Right atrium auricular region (tissue), 2 donors: ENCODE measurements around the gene VIL1. TPM values are rescaled to one million over a fixed set of nuclear protein-coding genes. Genes with fewer than 3 reads are reported as not detected.
A peak's percentile ranks its signal among the peaks of the same experiment; 100 is the strongest.

Source experiments
- DNase-seq: peaks from one replicate; pipeline ENCODE4 v3.0.0-alpha.2; 2019; ENCODE audit warnings: low spot score
- H3K27ac ChIP-seq, 2 donors: fragments of 200-600 bp; sonication (generic); 1 replicate in 1 of 2; 2 replicates in 1 of 2; pipeline ENCODE4 v1.5.1; 2016 to 2019
- H3K27me3 ChIP-seq, 2 donors: fragments of 200-600 bp; sonication (generic); one replicate each; pipeline versions ENCODE4 v1.5.1 to v1.6.0; 2017 to 2019
- H3K36me3 ChIP-seq: fragments of 200-600 bp; sonication (generic); one replicate; pipeline ENCODE4 v1.5.1; 2016
- H3K4me1 ChIP-seq, 2 donors: fragments of 200-600 bp; sonication (generic); one replicate each; pipeline versions ENCODE4 v1.5.1 to v1.6.0; 2017 to 2019
- H3K4me3 ChIP-seq, 2 donors: fragments of 200-600 bp; sonication (generic); 1 replicate in 1 of 2; 2 replicates in 1 of 2; pipeline ENCODE4 v1.5.1; 2017 to 2019; ENCODE audit warnings: mild to moderate bottlenecking in 1 of 2, moderate library complexity in 1 of 2
- H3K9me3 ChIP-seq, 2 donors: fragments of 200-600 bp; sonication (generic); one replicate each; pipeline ENCODE4 v1.5.1; 2019
- CTCF ChIP-seq, 2 donors: fragments of 200-600 bp; sonication (generic); IDR thresholded peaks; one replicate each; pipeline ENCODE4 v1.5.1; 2019; ENCODE audit warnings: antibody characterized with exemption in 2 of 2
- total RNA-seq, 2 donors: library from RNA; depleted of rRNA; stranded (reverse); fragments of >200 nt; gene quantifications; one replicate each; pipeline ENCODE4 v1.1.0, GENCODE V29; 2016

The VIL1 gene
- total RNA-seq, 2 donors from 2014 or later, result not detected

- Histone ChIP-seq H3K27ac (peak within 1 kb of the TSS; percentile 98 to 99), H3K36me3 (peaks cover 33% of the 10 kb centered on the region), H3K4me1 (peaks cover 0 to 65% of the 10 kb centered on the region in 2 donors), H3K27me3 (no peaks in the 10 kb centered on the region), H3K9me3 (no peaks in the 10 kb centered on the region), H3K4me3 (peak within 1 kb of the TSS; percentile 93 to 96)
- peak in 1 of 2 donors; percentile 30 for TF ChIP-seq CTCF (IDR thresholded peaks at IDR 0.05)
- DNase-seq, result peak; percentile 96
These were observed 19.3 kb upstream of the VIL1 start, which contains the start of gene CTDSP1 for GRCh38 chr2:218399391-218400166. CTDSP1 (plus strand) TSS chr2:218399868; CDS start chr2:218400091, 223 bp downstream.

DNA sequence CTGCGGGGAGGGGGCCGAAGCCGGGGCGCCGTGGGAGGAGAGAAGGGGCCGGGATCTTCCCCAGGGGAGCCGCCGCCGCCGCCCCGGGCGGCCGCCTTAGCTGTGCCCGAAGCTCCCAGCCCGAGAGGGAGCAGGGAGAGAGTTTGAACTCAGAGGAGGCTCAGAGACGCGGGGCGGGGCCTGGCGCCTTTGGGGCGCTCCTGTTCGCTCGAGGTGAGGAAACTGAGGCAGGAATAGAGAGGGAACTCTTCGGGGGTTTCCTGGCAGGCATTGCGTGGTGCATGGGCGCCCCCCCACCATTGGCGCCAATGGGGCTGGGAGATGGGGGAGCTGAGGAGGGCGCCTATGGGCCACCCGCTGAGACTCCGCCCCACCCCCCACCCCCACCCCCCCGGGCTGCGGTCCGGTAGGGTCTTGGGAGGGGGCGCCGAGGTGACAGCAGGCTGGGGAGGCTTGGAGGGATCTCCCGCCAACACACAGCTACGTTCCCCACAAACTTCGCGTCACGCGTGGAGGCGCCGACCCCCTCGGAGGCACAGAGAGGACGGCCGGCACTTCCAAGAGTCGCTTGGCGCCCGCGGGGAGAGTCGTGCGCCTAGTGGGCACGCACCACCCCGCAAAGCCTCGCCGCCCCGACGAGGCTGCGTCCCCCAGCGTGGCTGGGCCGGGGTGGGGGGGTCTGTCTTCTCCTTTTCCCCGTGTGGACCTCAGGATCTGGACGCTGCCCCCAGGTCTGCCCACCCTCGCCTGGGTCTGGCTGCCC lies 18.6 kb upstream of the VIL1 start:
- Histone ChIP-seq H3K4me1 (peaks cover 0 to 72% of the 10 kb centered on the region in 2 donors), H3K4me3 (peak overlapping the region; percentile 93 to 96), H3K36me3 (peaks cover 36% of the 10 kb centered on the region), H3K27ac (peak overlapping the region; percentile 98 to 99), H3K9me3 (no peaks in the 10 kb centered on the region), H3K27me3 (no peaks in the 10 kb centered on the region)
- DNase-seq, result no peak
- TF ChIP-seq CTCF (IDR thresholded peaks at IDR 0.05), result no peak

- Histone ChIP-seq H3K36me3 (peaks cover 36% of the 10 kb centered on the region), H3K27me3 (no peaks in the 10 kb centered on the region), H3K4me3 (peak overlapping the region; percentile 93 to 96), H3K9me3 (no peaks in the 10 kb centered on the region), H3K4me1 (peaks cover 0 to 74% of the 10 kb centered on the region in 2 donors), H3K27ac (peak overlapping the region; percentile 98 to 99)
- TF ChIP-seq CTCF (IDR thresholded peaks at IDR 0.05), result no peak
- no peak for DNase-seq
These were observed 17.7 kb upstream of the VIL1 start for GRCh38 chr2:218400930-218401881.

- Histone ChIP-seq H3K4me3 (peak overlapping the region in 1 of 2 donors; percentile 96), H3K9me3 (no peaks in the 10 kb centered on the region), H3K27ac (peak overlapping the region; percentile 98 to 99), H3K36me3 (peaks cover 36% of the 10 kb centered on the region), H3K27me3 (no peaks in the 10 kb centered on the region), H3K4me1 (peaks cover 0 to 73% of the 10 kb centered on the region in 2 donors)
- DNase-seq, result no peak
- TF ChIP-seq CTCF (IDR thresholded peaks at IDR 0.05), result no peak
These were observed 17.0 kb upstream of the VIL1 start for GRCh38 chr2:218401890-218402289.

GRCh38 chr2:218402491-218402901 lies 16.4 kb upstream of the VIL1 start:
- Histone ChIP-seq H3K36me3 (peaks cover 36% of the 10 kb centered on the region), H3K4me3 (no peak overlapping the region), H3K4me1 (peaks cover 0 to 73% of the 10 kb centered on the region in 2 donors), H3K27ac (peak overlapping the region; percentile 98 to 99), H3K9me3 (no peaks in the 10 kb centered on the region), H3K27me3 (no peaks in the 10 kb centered on the region)
- no peak for DNase-seq
- no peak for TF ChIP-seq CTCF (IDR thresholded peaks at IDR 0.05)
